Neutrophil (primary cell): ENCODE measurements around the gene SNW1.

Experiments
- H3K27ac ChIP-seq: fragments of 200-600 bp; sonication (generic); 2 replicates; pipeline ENCODE4 v1.5.1; 2016; ENCODE audit warnings: mild to moderate bottlenecking, moderate library complexity
- H3K27me3 ChIP-seq: fragments of 200-600 bp; sonication (generic); 2 replicates; pipeline ENCODE4 v1.6.0; 2016; ENCODE audit warnings: mild to moderate bottlenecking
- H3K36me3 ChIP-seq: fragments of 200-600 bp; sonication (generic); 2 replicates; pipeline ENCODE4 v1.5.1; 2017
- H3K4me1 ChIP-seq, 2 experiments: fragments of 200-600 bp in 1 of 2; sonication (generic) in 1 of 2; 1 replicate in 1 of 2; 2 replicates in 1 of 2; pipeline versions ENCODE4 v1.5.1 to v1.6.1; 2013 to 2016; ENCODE audit warnings: low read depth in 1 of 2, low read length in 1 of 2, mild to moderate bottlenecking in 1 of 2, moderate library complexity in 1 of 2; ENCODE audit not compliant: control insufficient read depth in 1 of 2, insufficient read depth in 1 of 2
- H3K4me3 ChIP-seq, 2 experiments: fragments of 200-600 bp in 1 of 2; sonication (generic) in 1 of 2; 1 replicate in 1 of 2; 2 replicates in 1 of 2; pipeline ENCODE4 v1.5.1; 2013 to 2016; ENCODE audit warnings: low read depth in 1 of 2, low read length in 1 of 2, mild to moderate bottlenecking in 1 of 2, moderate library complexity in 1 of 2
- H3K9me3 ChIP-seq: fragments of 200-600 bp; sonication (generic); 2 replicates; pipeline ENCODE4 v1.5.1; 2016
- TF ChIP-seq, protein P1 (sequence below): fragments of 200-600 bp; sonication (generic); IDR thresholded peaks from 2 replicates; pipeline ENCODE4 v1.5.1; 2016; ENCODE audit warnings: antibody characterized with exemption

Gene SNW1

DNA sequence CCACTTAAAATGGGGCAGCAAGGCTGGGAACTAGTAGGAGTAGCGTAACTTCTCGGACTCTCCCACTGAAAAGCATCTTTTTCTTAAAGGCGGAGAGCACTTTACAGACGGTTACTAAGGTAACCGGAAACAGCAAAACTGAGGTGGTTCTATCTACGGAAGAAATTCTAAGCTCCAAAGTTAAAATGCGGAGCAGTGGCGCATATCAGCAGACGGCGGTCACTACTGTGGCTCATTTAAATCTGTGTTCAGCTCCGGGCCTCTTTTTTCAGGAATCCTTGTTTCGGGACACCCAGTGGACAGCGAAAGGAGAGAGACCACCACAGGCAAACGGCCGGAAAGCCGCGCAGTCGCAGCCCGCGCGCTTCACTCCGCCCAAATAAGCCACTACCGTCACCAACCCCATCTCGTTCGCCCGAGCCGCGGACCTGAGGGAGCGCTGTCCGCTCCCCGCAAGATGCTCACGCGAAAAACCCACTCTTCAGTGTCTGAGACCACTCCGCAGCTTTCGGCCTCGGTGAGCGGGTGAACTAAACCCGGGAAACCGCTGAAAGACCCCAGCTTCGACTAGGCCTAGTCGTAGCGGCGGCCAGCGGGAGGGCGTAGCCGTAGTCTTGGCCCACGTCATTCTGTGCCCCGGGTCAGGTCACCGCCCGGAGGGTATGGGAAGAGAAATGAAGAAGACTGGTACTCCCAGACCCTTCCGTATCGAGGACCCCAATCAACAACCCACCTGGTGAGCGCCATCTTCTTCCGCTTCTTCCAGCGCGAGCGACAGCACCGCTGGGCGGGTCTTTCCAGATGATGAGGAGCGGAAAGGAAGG is at the start of gene SNW1:
SNW1 (minus strand) TSS at position 776 of the 824 bp plus-strand sequence; CDS start at position 747, 29 bp downstream.
- Histone ChIP-seq H3K9me3 (no peaks in the 10 kb centered on the region), H3K27me3 (no peaks in the 10 kb centered on the region), H3K27ac (peak within 1 kb of the TSS; percentile 85), H3K36me3 (peaks cover 11% of the 10 kb centered on the region), H3K4me3 (peak within 1 kb of the TSS; percentile 94 to 96), H3K4me1 (peaks cover 22 to 25% of the 10 kb centered on the region in 2 experiments)
- TF ChIP-seq, protein P1, sequence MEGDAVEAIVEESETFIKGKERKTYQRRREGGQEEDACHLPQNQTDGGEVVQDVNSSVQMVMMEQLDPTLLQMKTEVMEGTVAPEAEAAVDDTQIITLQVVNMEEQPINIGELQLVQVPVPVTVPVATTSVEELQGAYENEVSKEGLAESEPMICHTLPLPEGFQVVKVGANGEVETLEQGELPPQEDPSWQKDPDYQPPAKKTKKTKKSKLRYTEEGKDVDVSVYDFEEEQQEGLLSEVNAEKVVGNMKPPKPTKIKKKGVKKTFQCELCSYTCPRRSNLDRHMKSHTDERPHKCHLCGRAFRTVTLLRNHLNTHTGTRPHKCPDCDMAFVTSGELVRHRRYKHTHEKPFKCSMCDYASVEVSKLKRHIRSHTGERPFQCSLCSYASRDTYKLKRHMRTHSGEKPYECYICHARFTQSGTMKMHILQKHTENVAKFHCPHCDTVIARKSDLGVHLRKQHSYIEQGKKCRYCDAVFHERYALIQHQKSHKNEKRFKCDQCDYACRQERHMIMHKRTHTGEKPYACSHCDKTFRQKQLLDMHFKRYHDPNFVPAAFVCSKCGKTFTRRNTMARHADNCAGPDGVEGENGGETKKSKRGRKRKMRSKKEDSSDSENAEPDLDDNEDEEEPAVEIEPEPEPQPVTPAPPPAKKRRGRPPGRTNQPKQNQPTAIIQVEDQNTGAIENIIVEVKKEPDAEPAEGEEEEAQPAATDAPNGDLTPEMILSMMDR: peak; percentile 28

GRCh38 chr14:77809011-77809410 is 48.1 kb upstream of the SNW1 start:
- no peak overlapping the region for H3K27ac ChIP-seq
- H3K36me3 ChIP-seq: no peaks in the 10 kb centered on the region
- no peaks in the 10 kb centered on the region for H3K9me3 ChIP-seq
- no peaks in the 10 kb centered on the region for H3K27me3 ChIP-seq
- no peaks in the 10 kb centered on the region for H3K4me1 ChIP-seq
- no peak overlapping the region for H3K4me3 ChIP-seq
- TF ChIP-seq, protein P1: no peak

DNA sequence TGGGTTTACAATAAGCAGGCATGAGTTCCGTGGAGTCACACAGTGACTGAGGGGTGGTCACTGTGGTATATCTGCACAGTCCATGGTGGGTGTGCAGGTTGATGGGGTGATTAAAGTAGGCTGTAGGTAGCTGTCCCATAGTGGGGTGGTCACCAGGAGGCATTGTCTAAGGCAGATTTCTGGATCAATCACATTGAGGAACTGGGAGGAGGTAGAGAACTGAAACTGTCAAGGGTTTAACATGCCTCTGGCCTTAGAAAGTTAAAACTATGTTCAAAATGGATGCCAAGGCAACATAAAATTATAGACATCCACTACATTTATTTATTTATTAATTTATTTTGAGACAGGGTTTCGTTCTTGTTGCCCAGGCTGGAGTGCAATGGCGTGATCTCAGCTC is 47.3 kb upstream of the SNW1 start:
- no peaks in the 10 kb centered on the region for H3K27me3 ChIP-seq
- H3K4me1 ChIP-seq: no peaks in the 10 kb centered on the region
- no peak overlapping the region for H3K4me3 ChIP-seq
- H3K9me3 ChIP-seq: no peaks in the 10 kb centered on the region
- TF ChIP-seq, protein P1: no peak
- no peak overlapping the region for H3K27ac ChIP-seq
- no peaks in the 10 kb centered on the region for H3K36me3 ChIP-seq

GRCh38 chr14:77805706-77806105 is 44.8 kb upstream of the SNW1 start:
- H3K36me3 ChIP-seq: no peaks in the 10 kb centered on the region

DNA sequence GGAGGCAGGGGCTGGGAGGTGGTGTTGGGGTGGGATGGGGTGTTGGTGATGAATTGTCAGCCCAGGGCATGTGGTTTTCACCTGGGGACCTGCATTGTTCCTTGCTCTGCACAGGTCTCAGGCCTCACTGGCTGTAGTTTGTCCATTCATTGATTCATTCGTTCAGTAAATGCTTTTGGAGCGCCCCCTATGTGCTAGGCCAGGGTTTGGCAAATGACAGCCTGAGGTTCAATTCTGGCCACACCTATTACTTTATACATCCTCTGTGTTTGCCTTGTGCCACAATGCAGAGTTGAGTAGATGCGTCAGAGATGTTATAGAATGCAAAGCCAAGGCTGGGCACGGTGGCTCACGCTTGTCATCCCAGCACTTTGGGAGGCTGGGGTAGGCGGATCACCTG is 43.6 kb upstream of the SNW1 start:
- peaks cover 9 to 11% of the 10 kb centered on the region in 2 experiments for H3K4me1 ChIP-seq
- H3K36me3 ChIP-seq: no peaks in the 10 kb centered on the region
- no peaks in the 10 kb centered on the region for H3K9me3 ChIP-seq
- H3K4me3 ChIP-seq: no peak overlapping the region
- TF ChIP-seq, protein P1: no peak
- H3K27me3 ChIP-seq: no peaks in the 10 kb centered on the region
- H3K27ac ChIP-seq: no peak overlapping the region

More at GRCh38 chr14:77805706-77806105, 44.8 kb upstream of the SNW1 start:
- no peaks in the 10 kb centered on the region for H3K4me1 ChIP-seq
- TF ChIP-seq, protein P1: no peak
- H3K27me3 ChIP-seq: no peaks in the 10 kb centered on the region
- H3K27ac ChIP-seq: no peak overlapping the region
- no peaks in the 10 kb centered on the region for H3K9me3 ChIP-seq
- no peak overlapping the region for H3K4me3 ChIP-seq
